Stimulated activated CD8-positive, alpha-beta memory T cell treated with anti-CD3 and anti-CD28 coated beads, Interleukin-4, amount 100 ng/mL, for 48 hours (primary cell): ENCODE results near the gene FEZF1.
"Not testable (repeated sequence)": the region's sequence is repeated elsewhere in the genome, so short reads cannot be mapped to it uniquely, and the experiment has no call there.

Experiments used
- DNase-seq: peaks from one replicate; pipeline ENCODE4 v3.0.0-alpha.2; 2020

Gene FEZF1

GRCh38 chr7:122306320-122307227 lies 2.0 kb upstream of the FEZF1 start:
- no peak for DNase-seq

- no peak for DNase-seq
Measured at GRCh38 chr7:122305475-122306319, 1.1 kb upstream of the FEZF1 start.

DNA sequence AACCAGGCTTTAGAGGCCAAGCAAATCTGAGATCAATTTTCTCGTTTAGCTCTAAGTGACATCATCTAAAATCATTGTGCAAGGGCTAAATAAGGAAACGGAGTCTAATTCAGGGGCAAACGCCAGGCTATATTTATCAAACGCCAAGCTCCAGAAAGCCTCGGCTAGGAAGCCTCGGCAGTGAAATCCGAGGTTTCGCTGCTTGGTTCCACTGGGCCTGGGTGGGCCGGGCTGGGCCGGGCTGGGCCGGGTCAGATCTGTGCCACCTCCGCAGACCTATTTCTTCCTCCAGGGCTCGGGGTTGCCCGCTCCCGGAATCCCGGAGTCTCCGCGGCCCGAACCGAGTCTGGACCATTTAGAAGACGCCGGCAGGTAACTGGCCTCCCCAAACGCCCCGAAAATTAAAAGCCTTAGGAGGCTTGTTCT lies 459 bp upstream of the FEZF1 start:
- DNase-seq: no peak

DNA sequence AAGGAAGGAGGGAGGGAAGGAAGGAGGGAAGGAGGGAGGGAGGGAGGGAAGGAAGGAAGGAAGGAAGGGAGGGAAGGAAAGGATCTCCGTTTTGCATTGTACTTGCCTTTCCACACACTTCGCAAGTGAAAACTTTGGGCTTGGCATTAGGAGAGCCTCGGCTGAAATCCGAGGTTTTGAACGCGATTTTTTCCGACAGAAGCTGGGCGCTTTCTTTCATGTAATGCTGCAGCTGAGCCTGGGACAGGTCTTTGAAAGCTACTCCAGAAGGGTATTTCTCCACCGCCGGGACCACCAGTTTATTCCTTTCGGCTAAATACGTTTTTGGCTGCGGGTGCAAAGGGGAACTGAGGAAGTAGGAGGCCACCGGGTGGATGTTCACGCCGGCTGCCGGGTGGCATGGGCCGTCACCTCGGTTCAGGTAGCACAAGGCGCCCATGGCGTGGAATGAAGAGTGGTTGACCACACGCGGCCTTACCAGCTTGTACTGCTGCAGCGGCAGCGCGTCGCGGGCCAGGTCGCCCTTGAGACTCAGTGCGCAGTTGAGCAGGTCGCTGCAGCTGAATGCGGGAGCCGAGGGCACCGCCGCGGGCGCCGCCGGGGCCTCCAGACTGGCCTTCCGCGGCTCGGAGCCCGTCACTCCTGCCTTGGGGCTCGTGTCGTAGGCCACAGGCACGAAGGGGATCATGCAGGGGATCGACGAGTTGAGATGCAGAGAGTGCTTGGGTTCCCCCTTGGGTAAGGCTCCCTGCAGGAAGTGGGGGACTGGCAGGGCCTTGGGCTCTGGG lies 825 bp downstream of the FEZF1 start:
- no peak for DNase-seq

DNA sequence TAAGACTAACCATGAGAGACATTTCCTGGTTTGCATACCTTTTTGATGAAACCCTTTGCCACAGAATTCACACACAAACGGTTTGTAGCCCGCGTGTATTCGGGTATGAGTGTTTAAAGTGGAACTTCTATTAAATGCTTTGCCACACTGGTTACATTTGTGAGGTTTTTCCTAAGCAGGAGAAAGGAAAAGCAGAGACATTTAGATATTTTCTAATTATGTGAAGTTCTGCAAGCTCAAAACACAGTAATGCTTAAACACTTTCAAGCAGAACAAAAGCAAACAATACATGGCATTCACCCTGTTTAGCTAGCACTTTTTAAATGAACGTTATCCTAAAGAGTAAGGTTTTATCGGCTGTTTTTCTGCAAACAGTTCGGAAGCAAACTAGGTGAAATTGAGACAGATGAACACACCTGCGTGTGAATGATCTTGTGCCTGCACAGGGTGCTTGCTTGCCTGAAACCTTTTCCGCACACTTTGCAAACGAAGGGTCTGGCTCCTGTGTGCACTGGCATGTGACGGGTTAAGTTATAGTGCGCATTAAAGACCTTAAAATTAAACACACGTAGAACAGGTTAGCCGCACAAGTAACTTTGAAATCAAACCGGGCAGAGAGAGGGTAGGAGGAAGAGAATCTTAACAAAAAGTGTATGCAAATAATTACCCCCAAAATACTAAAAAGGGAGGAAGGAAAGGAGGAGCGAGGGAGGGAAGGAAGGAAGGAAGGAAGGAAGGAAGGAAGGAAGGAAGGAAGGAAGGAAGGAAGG lies 1.6 kb downstream of the FEZF1 start:
- DNase-seq: no peak

- DNase-seq: no peak
Measured at GRCh38 chr7:122301858-122302760, 2.4 kb downstream of the FEZF1 start.

DNA sequence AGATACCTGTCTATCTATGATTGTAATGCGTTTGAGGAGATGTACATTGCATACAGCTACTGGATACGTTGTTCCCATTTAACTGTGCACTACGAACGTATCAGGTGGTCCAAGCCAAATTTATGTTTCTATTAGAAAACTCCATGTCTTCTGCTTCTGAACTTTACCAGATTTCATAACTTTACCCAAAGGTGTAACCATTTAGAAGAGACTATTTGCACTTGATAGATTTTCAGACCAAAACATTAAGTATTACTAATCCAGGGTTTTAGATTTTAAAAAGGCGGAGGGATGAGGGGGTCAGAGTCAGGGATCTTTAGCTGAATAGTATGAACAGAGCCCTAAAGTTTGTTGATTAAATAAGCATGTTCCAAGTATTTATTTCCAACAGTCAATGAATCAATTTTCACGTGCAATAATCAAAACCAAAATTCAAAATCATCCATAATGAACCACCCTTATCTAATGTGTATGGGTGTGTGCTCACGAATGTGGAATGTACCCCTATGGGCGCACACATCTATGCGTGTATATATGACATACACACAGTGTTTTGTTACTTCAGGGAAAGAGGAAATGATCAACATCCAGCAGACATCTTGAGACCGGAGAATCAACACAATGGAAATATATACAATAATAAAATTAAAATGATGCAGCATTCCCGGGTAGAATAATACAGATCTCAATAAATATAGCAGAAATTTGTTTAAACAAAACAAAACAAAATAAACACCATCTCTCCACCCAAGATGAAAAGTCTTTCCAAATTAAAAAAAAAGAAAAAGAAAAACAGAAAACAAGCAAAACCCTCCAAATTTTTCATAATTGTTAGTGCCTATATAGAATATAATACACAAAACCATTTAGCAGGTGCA lies 3.4 kb downstream of the FEZF1 start:
- DNase-seq: no peak

DNA sequence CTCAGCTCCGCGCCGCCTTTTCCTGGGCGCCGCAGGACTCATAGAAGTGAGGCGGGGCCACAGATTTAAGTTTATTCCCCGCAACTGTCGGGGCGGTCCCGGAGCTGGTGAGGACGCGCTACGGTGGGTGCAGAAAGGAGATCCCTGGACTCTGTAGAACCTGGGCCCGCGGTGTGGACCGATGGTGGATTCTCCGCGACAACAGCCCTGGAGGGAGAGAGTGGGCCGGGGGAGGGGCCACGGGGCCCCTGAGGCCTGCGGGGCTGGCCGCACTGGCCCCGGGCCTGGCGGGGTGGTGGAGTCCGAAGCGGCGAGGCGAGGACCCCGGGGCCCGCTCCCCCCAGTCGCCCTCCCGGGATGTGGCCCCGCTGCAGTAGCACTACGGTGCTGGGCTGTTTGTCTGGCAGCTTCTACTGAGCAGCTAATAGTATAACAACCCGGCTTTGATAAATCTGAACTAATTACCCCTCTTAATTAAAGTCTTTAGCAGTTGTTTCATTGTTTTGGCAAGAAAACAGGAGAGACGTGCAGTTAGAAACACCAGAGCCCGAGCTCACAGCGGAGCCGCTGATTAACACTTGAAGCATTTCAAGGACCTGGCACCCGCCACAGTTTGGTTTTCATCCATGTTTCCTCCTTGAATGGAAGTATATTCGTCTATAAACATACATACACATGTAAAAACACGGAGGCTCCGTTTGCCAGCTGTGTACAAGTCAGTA lies 4.2 kb downstream of the FEZF1 start:
- no peak for DNase-seq

DNA sequence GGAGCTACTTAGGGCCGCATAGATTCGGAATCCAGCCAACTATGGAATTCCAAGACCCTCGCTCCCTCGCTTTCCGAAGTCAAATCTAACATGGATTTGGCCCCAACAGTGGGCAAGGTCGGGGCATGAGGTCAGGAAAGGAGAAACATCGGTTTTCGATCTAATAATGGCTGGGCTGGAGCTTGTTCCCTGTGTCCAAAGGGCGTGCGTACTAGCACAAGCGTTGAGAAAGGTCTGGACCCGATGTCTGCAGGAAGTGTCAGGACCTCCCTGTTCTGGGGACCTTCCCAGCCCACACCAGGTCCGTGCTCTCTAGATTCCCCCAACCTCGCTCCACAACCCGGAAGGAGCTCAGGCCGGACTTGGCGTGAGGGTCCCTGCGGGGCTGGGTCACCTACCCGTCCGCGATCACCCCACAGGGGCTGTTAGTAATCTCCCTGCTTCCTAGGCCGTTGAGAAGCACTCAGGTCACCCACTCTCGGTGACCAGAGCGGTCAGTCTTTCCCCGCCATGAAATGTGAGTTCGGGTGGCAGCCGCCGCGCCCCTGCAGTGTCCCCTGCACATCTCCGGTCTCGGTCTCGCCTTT lies 4.8 kb downstream of the FEZF1 start:
- DNase-seq: no peak

DNA sequence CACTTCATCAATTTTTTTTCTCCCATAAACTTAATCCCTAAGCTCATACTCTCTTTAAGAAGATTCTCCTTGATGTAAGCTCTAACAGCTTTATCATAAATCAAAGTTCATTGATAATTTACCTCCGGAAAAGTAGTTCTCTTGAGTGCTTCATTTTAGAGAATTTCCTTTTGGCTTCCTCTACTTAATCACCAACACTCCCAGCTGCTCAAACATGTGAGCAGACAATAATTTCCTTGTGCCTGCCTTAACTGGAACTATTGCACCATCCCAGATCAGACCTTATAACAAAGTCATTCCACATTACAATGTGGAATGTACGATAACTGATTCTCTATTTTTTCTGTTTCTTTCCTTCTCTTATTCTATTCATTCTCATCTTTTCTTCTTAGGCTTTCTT lies 5.9 kb downstream of the FEZF1 start:
- no peak for DNase-seq

- DNase-seq: no peak
Measured at GRCh38 chr7:122298131-122298530, 6.4 kb downstream of the FEZF1 start.

DNA sequence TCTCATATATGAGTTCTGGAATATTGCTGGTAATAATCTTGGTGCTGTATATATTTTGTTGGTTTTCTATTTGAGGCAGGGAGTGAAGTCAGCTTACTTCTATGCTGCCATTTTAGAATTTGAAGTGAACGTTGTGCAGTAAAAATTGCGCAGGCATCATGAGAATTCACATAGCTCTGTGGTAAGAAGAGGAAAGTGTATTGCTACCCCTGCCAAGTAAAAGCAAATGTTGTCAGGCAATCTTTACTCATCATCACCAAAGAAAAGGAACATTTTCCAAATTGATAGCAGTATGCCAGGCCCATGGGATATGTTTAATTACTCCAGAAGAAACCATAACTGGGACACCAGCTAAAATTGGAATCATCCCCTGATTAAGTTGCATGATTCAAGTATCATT lies 13.4 kb downstream of the FEZF1 start:
- DNase-seq: no peak

GRCh38 chr7:122290476-122290875 lies 14.1 kb downstream of the FEZF1 start:
- DNase-seq: no peak

GRCh38 chr7:122289426-122289825 lies 15.1 kb downstream of the FEZF1 start:
- no peak for DNase-seq

GRCh38 chr7:122284608-122285007 lies 19.9 kb downstream of the FEZF1 start:
- DNase-seq: not testable (repeated sequence)

DNA sequence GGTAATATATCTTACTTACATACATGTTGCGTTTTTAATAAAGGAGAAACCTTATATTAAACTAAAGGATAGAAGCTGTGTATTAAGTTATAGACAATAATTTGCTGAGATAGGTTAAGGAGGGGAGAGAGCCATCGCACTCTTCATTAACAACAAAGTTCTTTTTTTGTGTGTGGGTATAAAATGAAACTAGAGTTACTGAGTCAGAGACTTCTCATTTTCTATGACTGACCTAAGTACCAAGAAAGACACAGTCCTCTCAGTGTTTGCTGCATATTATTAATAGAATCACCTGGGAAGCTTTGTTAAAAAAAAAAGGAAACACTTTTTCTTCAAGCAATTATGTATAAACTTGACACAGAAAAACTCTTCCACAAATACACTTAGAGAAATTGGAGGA lies 31.4 kb downstream of the FEZF1 start:
- DNase-seq: no peak

GRCh38 chr7:122269241-122269640 lies 35.3 kb downstream of the FEZF1 start:
- DNase-seq: no peak

DNA sequence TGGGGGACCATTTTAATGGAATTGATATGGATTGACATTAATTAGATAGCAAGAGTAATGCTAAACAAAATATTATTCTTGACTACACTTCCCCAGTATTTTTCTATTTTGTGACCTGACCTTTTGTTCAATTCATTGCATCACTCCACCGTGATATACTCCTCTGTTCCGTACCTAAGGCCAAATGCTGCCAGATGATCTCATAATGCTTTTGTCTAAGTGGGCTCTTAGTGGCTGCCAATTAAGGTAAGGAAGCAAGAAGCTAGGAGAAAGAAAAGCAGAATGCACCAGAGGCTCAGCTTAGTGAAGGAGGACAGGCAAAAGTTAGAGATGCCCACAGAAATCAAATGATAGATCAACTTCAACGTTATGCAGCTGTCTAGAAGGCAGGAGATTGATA lies 36.4 kb downstream of the FEZF1 start:
- DNase-seq: no peak

DNA sequence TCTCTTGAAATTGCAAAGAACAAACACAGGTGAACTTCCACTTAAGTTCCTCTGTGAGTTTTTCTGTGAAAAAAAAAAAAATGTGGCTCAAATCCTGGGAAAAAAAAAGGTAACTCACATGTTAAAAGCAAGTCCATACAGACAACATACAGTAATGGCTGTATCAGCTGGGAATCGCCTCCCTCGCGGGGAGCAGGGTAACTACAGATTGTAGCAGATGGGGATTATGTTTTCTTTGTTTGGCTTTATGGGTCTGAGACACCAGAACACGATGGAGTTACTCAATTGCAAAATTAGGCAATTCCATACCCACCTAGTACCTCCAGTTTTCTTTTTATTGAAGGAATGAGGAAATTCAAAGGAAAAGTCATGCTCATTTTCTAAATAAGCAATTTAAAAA lies 42.3 kb downstream of the FEZF1 start:
- DNase-seq: no peak
